Thyroid gland (tissue), 4 donors: ENCODE measurements around the gene RPRML. TPM values are rescaled to one million over a fixed set of nuclear protein-coding genes. Genes with fewer than 3 reads are reported as not detected.
"Not testable (repeated sequence)": the region's sequence is repeated elsewhere in the genome, so short reads cannot be mapped to it uniquely, and the experiment has no call there.

Experiments
- DNase-seq, 2 donors: peaks; one replicate each; pipeline ENCODE4 v3.0.0-alpha.2; 2019
- H3K27ac ChIP-seq, 3 donors: fragments of 200-600 bp; sonication (generic); 1 replicate in 2 of 3; 2 replicates in 1 of 3; pipeline ENCODE4 v1.5.1; 2016 to 2019; ENCODE audit warnings: mild to moderate bottlenecking in 1 of 3, moderate library complexity in 1 of 3
- H3K27me3 ChIP-seq: fragments of 200-600 bp; sonication (generic); one replicate; pipeline ENCODE4 v1.5.1; 2019
- H3K36me3 ChIP-seq, 2 donors: fragments of 200-600 bp; sonication (generic); one replicate each; pipeline ENCODE4 v1.5.1; 2016 to 2019
- H3K4me1 ChIP-seq, 2 donors: fragments of 200-600 bp; sonication (generic); one replicate each; pipeline ENCODE4 v1.5.1; 2017 to 2019
- H3K4me3 ChIP-seq, 3 donors: fragments of 200-600 bp; sonication (generic); replicated peaks in 1 of 3; 1 replicate in 2 of 3; 2 replicates in 1 of 3; pipeline ENCODE4 v1.5.1; 2016; ENCODE audit warnings: mild to moderate bottlenecking in 1 of 3
- H3K9me3 ChIP-seq: fragments of 200-600 bp; sonication (generic); one replicate; pipeline ENCODE4 v1.5.1; 2017
- POLR2A ChIP-seq, 2 donors: fragments of 450-650 bp; IDR thresholded peaks; one replicate each; pipeline ENCODE4 v1.6.1; 2017; ENCODE audit warnings: antibody characterized with exemption in 2 of 2, mild to moderate bottlenecking in 2 of 2, moderate library complexity in 1 of 2
- WGBS, 2 donors: methylation state at CpG; one replicate each; pipeline ENCODE4 v1.1.5; 2017; 5-methylcytosine and 5-hydroxymethylcytosine counted together
- intact Hi-C: fragments of 100-400 bp; cut with DNase I; formaldehyde crosslinking; loops from one replicate; pipeline ENCODE4 v1.15.1; 2023
- total RNA-seq, 4 donors: library from RNA; depleted of rRNA; stranded (reverse); fragments of >200 nt; gene quantifications; one replicate each; pipeline ENCODE4 v1.2.3, GENCODE V29; 2016
- TF ChIP-seq, protein P1 (sequence below), 6 experiments: fragments of 200-600 bp in 3 of 6; fragments of 450-650 bp in 3 of 6; sonication (generic) in 3 of 6; IDR thresholded peaks; one replicate each; pipeline ENCODE4 v1.5.1; 2016 to 2019; ENCODE audit warnings: antibody characterized with exemption in 6 of 6, mild to moderate bottlenecking in 2 of 6, inconsistent platforms in 1 of 6, moderate library complexity in 1 of 6

Gene RPRML
- total RNA-seq, 4 donors from 2014 or later, result not detected

GRCh38 chr17:46989637-46990431 lies 10.8 kb upstream of the RPRML start:
- Histone ChIP-seq H3K27me3 (no peaks in the 10 kb centered on the region), H3K4me1 (peaks cover 0 to 7% of the 10 kb centered on the region in 2 donors), H3K4me3 (no peak overlapping the region), H3K27ac (no peak overlapping the region), H3K36me3 (no peaks in the 10 kb centered on the region), H3K9me3 (no peaks in the 10 kb centered on the region)
- DNase-seq, result no peak
- 66 to 79% methylated on average over 11 of the region's 11 CpGs for WGBS, 2 donors
- TF ChIP-seq, protein P1, sequence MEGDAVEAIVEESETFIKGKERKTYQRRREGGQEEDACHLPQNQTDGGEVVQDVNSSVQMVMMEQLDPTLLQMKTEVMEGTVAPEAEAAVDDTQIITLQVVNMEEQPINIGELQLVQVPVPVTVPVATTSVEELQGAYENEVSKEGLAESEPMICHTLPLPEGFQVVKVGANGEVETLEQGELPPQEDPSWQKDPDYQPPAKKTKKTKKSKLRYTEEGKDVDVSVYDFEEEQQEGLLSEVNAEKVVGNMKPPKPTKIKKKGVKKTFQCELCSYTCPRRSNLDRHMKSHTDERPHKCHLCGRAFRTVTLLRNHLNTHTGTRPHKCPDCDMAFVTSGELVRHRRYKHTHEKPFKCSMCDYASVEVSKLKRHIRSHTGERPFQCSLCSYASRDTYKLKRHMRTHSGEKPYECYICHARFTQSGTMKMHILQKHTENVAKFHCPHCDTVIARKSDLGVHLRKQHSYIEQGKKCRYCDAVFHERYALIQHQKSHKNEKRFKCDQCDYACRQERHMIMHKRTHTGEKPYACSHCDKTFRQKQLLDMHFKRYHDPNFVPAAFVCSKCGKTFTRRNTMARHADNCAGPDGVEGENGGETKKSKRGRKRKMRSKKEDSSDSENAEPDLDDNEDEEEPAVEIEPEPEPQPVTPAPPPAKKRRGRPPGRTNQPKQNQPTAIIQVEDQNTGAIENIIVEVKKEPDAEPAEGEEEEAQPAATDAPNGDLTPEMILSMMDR (IDR thresholded peaks at IDR 0.05), result no peak
- TF ChIP-seq POLR2A (IDR thresholded peaks at IDR 0.05), result no peak
- intact Hi-C loops, result no loop called here

GRCh38 chr17:46987927-46988326 lies 8.9 kb upstream of the RPRML start:
- H3K9me3 ChIP-seq, intact Hi-C loops, DNase-seq, H3K36me3 ChIP-seq, H3K27ac ChIP-seq, H3K4me3 ChIP-seq, H3K27me3 ChIP-seq, H3K4me1 ChIP-seq: not testable (repeated sequence)
- 80 to 87% methylated on average over 5 of the region's 5 CpGs for WGBS, 2 donors

DNA sequence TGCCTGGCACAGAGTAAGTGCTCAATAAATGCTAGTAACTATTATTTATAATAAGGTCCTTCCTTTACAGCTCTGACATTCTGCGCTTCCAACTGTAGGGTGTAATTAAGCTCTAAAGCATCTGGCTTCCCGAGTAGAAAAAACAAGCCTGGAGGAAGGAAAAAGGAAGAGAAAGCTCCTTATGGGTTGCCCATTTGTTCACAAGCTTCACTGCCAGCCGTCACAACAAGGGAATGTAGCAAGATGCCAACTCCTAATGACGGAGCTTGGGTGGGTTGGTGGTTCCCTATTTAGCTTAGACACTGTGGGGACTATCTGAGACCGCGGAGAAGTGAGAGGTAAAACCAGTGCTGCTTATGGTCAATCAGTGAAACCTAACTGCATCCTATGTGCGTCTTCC lies 7.3 kb upstream of the RPRML start:
- no peak overlapping the region for H3K4me3 ChIP-seq
- H3K27me3 ChIP-seq, result no peaks in the 10 kb centered on the region
- no peak for DNase-seq
- no peak overlapping the region for H3K27ac ChIP-seq
- TF ChIP-seq, protein P1 (IDR thresholded peaks at IDR 0.05), result no peak
- TF ChIP-seq POLR2A (IDR thresholded peaks at IDR 0.05), result no peak
- no peaks in the 10 kb centered on the region for H3K9me3 ChIP-seq
- WGBS, 2 donors, result 86 to 89% methylated on average over 7 of the region's 7 CpGs
- intact Hi-C loops, result no loop called here
- no peaks in the 10 kb centered on the region for H3K36me3 ChIP-seq
- no peaks in the 10 kb centered on the region for H3K4me1 ChIP-seq

DNA sequence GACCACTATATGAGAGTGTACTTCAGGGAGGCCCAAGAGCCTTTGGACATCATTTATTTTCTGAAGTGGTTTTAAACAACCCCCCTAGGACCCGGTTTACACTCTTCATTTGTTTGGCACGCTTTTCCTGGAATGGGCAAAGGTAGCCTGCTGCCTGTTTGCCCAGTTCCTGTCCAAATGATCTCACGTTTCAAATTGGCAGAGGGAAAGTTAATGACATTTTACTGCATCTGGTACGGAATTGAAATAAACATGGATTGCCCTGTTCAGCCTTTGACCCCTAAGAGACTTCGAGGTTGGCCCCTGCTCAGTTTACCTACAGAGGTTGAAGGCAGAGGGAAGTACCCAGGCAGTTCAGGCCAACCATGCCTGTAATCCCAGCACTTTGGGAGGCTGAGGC lies 5.8 kb upstream of the RPRML start:
- Histone ChIP-seq H3K4me3 (no peak overlapping the region), H3K4me1 (no peaks in the 10 kb centered on the region), H3K27ac (no peak overlapping the region), H3K9me3 (no peaks in the 10 kb centered on the region), H3K27me3 (no peaks in the 10 kb centered on the region), H3K36me3 (no peaks in the 10 kb centered on the region)
- DNase-seq, result no peak
- TF ChIP-seq POLR2A (IDR thresholded peaks at IDR 0.05), result no peak
- TF ChIP-seq, protein P1 (IDR thresholded peaks at IDR 0.05), result no peak
- 69 to 74% methylated on average over 5 of the region's 5 CpGs for WGBS, 2 donors
- intact Hi-C loops, result no loop called here

GRCh38 chr17:46984341-46984740 lies 5.3 kb upstream of the RPRML start:
- no peaks in the 10 kb centered on the region for H3K9me3 ChIP-seq
- 47 to 64% methylated on average over 6 of the region's 6 CpGs for WGBS, 2 donors
- no peaks in the 10 kb centered on the region for H3K36me3 ChIP-seq
- intact Hi-C loops, result no loop called here
- no peak for DNase-seq
- TF ChIP-seq POLR2A (IDR thresholded peaks at IDR 0.05), result no peak
- TF ChIP-seq, protein P1 (IDR thresholded peaks at IDR 0.05), result no peak
- no peak overlapping the region for H3K4me3 ChIP-seq
- H3K27me3 ChIP-seq, result no peaks in the 10 kb centered on the region
- peaks cover 3 to 5% of the 10 kb centered on the region in 2 donors for H3K4me1 ChIP-seq
- H3K27ac ChIP-seq, result no peak overlapping the region
